Ishikawa (cell line): ENCODE results near the gene FBXL19.

Experiments
- CEBPB ChIP-seq: IDR thresholded peaks from 2 replicates; pipeline ENCODE4 v1.6.1; 2012
- CREB1 ChIP-seq: IDR thresholded peaks from 2 replicates; pipeline ENCODE4 v1.6.1; 2012; ENCODE audit warnings: low read depth
- EP300 ChIP-seq: IDR thresholded peaks from 2 replicates; pipeline ENCODE4 v1.6.1; 2012; ENCODE audit warnings: borderline replicate concordance
- FOXM1 ChIP-seq: IDR thresholded peaks from 2 replicates; pipeline ENCODE4 v1.6.1; 2012; ENCODE audit warnings: low read depth, borderline replicate concordance
- NFIC ChIP-seq: IDR thresholded peaks from 2 replicates; pipeline ENCODE4 v1.6.1; 2012
- RAD21 ChIP-seq: IDR thresholded peaks from 2 replicates; pipeline ENCODE4 v1.6.1; 2012; ENCODE audit warnings: low read depth
- TCF12 ChIP-seq: IDR thresholded peaks from 2 replicates; pipeline ENCODE4 v1.6.1; 2012; ENCODE audit warnings: low read depth
- YY1 ChIP-seq: IDR thresholded peaks from 2 replicates; pipeline ENCODE4 v1.6.1; 2012; ENCODE audit warnings: low read depth
- ZBTB7A ChIP-seq: IDR thresholded peaks from 2 replicates; pipeline ENCODE4 v1.6.1; 2012; ENCODE audit warnings: low read depth
- TF ChIP-seq, protein P1 (sequence below): IDR thresholded peaks from 2 replicates; pipeline ENCODE4 v1.6.1; 2012; ENCODE audit warnings: low read depth, mild to moderate bottlenecking
- TF ChIP-seq, protein P2 (sequence below): IDR thresholded peaks from 2 replicates; pipeline ENCODE4 v1.6.1; 2012

DNA sequence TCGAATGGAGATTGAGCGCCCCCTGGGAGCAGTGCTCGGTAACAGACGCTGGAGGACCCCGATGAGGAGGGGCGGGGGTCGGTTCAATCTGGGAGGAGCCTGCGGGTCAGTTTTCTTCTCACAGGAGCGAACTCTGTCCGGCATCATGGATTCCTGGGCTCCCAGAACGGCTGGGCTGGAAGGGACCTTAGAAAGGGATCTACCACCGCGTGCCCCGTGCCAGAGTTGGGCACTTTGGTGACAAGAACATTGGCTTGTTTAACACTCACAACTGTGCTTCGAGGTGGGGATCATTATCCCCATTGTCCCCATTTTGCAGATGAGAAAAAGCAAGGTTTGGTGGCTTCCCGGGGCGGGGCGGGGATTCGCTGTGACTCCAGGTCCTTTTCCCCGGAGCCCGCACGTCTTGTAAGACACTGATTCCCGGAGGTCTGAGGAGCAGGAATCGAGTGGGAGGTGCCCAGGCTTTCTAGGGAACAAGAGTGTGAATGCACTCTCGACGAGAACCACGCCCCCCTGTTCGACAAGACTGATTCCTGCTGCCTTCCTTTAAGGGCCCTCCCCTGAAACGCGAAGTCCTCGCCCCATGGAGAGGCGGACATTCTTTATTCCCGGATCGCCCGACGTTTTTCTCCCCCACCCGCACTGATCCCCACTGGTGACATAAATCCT lies 1.5 kb upstream of the FBXL19 start:
- TF ChIP-seq EP300 (0 out of 2 replicates have a peak, but pooled peaks have one; percentile 8), CEBPB (no peak), YY1 (peak; percentile 48; the same call in 1 of the 2 replicates), ZBTB7A (peak; percentile 99), NFIC (no peak), RAD21 (peak; percentile 90), FOXM1 (no peak), CREB1 (no peak), TCF12 (no peak; the same call in 1 of the 2 replicates)
- TF ChIP-seq, protein P1, sequence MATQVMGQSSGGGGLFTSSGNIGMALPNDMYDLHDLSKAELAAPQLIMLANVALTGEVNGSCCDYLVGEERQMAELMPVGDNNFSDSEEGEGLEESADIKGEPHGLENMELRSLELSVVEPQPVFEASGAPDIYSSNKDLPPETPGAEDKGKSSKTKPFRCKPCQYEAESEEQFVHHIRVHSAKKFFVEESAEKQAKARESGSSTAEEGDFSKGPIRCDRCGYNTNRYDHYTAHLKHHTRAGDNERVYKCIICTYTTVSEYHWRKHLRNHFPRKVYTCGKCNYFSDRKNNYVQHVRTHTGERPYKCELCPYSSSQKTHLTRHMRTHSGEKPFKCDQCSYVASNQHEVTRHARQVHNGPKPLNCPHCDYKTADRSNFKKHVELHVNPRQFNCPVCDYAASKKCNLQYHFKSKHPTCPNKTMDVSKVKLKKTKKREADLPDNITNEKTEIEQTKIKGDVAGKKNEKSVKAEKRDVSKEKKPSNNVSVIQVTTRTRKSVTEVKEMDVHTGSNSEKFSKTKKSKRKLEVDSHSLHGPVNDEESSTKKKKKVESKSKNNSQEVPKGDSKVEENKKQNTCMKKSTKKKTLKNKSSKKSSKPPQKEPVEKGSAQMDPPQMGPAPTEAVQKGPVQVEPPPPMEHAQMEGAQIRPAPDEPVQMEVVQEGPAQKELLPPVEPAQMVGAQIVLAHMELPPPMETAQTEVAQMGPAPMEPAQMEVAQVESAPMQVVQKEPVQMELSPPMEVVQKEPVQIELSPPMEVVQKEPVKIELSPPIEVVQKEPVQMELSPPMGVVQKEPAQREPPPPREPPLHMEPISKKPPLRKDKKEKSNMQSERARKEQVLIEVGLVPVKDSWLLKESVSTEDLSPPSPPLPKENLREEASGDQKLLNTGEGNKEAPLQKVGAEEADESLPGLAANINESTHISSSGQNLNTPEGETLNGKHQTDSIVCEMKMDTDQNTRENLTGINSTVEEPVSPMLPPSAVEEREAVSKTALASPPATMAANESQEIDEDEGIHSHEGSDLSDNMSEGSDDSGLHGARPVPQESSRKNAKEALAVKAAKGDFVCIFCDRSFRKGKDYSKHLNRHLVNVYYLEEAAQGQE: no peak
- TF ChIP-seq, protein P2, sequence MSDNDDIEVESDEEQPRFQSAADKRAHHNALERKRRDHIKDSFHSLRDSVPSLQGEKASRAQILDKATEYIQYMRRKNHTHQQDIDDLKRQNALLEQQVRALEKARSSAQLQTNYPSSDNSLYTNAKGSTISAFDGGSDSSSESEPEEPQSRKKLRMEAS: 0 out of 2 replicates have a peak, but pooled peaks have one; percentile 8
